ENCODE results near the gene SUGCT. TPM values are rescaled to one million over a fixed set of nuclear protein-coding genes. Genes with fewer than 3 reads are reported as not detected.
"Not testable (repeated sequence)": the region's sequence is repeated elsewhere in the genome, so short reads cannot be mapped to it uniquely, and the experiment has no call there.

The SUGCT gene
- total RNA-seq, 1 donor = 0.81 TPM

- DNase-seq (ENCODE audit: low read depth in 2 of 3, low spot score in 2 of 3) = peak in 1 of 3 donors; percentile 19
Observed at GRCh38 chr7:40393660-40394059, 258.9 kb downstream of the SUGCT start.

- DNase-seq (ENCODE audit: low read depth in 2 of 3, low spot score in 2 of 3) = no peak
Observed at GRCh38 chr7:40394400-40394799, 259.6 kb downstream of the SUGCT start.

- no peak for DNase-seq (ENCODE audit: low read depth in 2 of 3, low spot score in 2 of 3)
Observed at GRCh38 chr7:40400525-40400924, 265.7 kb downstream of the SUGCT start.

- no peak for DNase-seq (ENCODE audit: low read depth in 2 of 3, low spot score in 2 of 3)
Observed at GRCh38 chr7:40401406-40401805, 266.6 kb downstream of the SUGCT start.

GRCh38 chr7:40402661-40403060 lies 267.9 kb downstream of the SUGCT start:
- no peak for DNase-seq (ENCODE audit: low read depth in 2 of 3, low spot score in 2 of 3)

GRCh38 chr7:40403703-40404476 lies 269.1 kb downstream of the SUGCT start:
- no peak for DNase-seq (ENCODE audit: low read depth in 2 of 3, low spot score in 2 of 3)

GRCh38 chr7:40405991-40406390 lies 271.2 kb downstream of the SUGCT start:
- no peak for DNase-seq (ENCODE audit: low read depth in 2 of 3, low spot score in 2 of 3)

- no peak for DNase-seq (ENCODE audit: low read depth in 2 of 3, low spot score in 2 of 3)
Observed at GRCh38 chr7:40412323-40412722, 277.5 kb downstream of the SUGCT start.

GRCh38 chr7:40414704-40415103 lies 279.9 kb downstream of the SUGCT start:
- DNase-seq (ENCODE audit: low read depth in 2 of 3, low spot score in 2 of 3) = not testable (repeated sequence)

- no peak for DNase-seq (ENCODE audit: low read depth in 2 of 3, low spot score in 2 of 3)
Observed at GRCh38 chr7:40418448-40418847, 283.6 kb downstream of the SUGCT start.

GRCh38 chr7:40418983-40419382 lies 284.2 kb downstream of the SUGCT start:
- DNase-seq (ENCODE audit: low read depth in 2 of 3, low spot score in 2 of 3) = no peak

GRCh38 chr7:40419806-40420205 lies 285.0 kb downstream of the SUGCT start:
- peak in 2 of 3 donors; percentile 41 to 79 for DNase-seq (ENCODE audit: low read depth in 2 of 3, low spot score in 2 of 3)

GRCh38 chr7:40421433-40421832 lies 286.6 kb downstream of the SUGCT start:
- DNase-seq (ENCODE audit: low read depth in 2 of 3, low spot score in 2 of 3) = no peak

GRCh38 chr7:40425696-40426095 lies 290.9 kb downstream of the SUGCT start:
- DNase-seq (ENCODE audit: low read depth in 2 of 3, low spot score in 2 of 3) = peak in 2 of 3 donors; percentile 14 to 64

- no peak for DNase-seq (ENCODE audit: low read depth in 2 of 3, low spot score in 2 of 3)
Observed at GRCh38 chr7:40428421-40428820, 293.6 kb downstream of the SUGCT start.

- no peak for DNase-seq (ENCODE audit: low read depth in 2 of 3, low spot score in 2 of 3)
Observed at GRCh38 chr7:40429826-40430225, 295.0 kb downstream of the SUGCT start.

- no peak for DNase-seq (ENCODE audit: low read depth in 2 of 3, low spot score in 2 of 3)
Observed at GRCh38 chr7:40432046-40432445, 297.2 kb downstream of the SUGCT start.

GRCh38 chr7:40436710-40437109 lies 301.9 kb downstream of the SUGCT start:
- DNase-seq (ENCODE audit: low read depth in 2 of 3, low spot score in 2 of 3) = no peak

- no peak for DNase-seq (ENCODE audit: low read depth in 2 of 3, low spot score in 2 of 3)
Observed at GRCh38 chr7:40437498-40437897, 302.7 kb downstream of the SUGCT start.

- DNase-seq (ENCODE audit: low read depth in 2 of 3, low spot score in 2 of 3) = no peak
Observed at GRCh38 chr7:40437936-40438634, 303.3 kb downstream of the SUGCT start.

GRCh38 chr7:40439686-40440085 lies 304.9 kb downstream of the SUGCT start:
- DNase-seq (ENCODE audit: low read depth in 2 of 3, low spot score in 2 of 3) = no peak

GRCh38 chr7:40447345-40447744 lies 312.5 kb downstream of the SUGCT start:
- DNase-seq (ENCODE audit: low read depth in 2 of 3, low spot score in 2 of 3) = peak in 1 of 3 donors; percentile 11
